ENCODE results near the gene LRRC46.

The LRRC46 gene

DNA sequence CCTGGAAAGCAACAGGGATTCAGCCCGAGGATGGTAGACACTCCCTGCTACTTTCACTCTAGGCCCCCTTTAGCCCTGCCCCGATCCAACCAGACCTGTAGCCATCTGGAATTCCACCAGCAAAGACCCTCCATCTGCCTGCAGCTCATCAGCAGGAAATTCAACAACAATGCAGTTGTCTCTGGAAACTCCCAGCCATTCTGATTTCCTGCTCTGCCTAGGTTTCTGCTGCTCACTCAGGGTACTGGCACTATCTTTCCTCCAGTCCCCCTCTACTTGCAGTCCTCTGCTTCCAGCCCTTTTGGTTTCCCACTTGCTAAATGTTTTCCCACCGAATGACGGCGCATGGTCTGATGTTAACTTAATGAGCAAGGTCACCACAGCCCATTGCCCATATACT, 22.1 kb downstream of the LRRC46 start:
- DNase-seq = no peak

GRCh38 chr17:47855737-47856136, 24.3 kb downstream of the LRRC46 start:
- no peak for DNase-seq

GRCh38 chr17:47856830-47857229, 25.4 kb downstream of the LRRC46 start:
- DNase-seq = no peak

DNA sequence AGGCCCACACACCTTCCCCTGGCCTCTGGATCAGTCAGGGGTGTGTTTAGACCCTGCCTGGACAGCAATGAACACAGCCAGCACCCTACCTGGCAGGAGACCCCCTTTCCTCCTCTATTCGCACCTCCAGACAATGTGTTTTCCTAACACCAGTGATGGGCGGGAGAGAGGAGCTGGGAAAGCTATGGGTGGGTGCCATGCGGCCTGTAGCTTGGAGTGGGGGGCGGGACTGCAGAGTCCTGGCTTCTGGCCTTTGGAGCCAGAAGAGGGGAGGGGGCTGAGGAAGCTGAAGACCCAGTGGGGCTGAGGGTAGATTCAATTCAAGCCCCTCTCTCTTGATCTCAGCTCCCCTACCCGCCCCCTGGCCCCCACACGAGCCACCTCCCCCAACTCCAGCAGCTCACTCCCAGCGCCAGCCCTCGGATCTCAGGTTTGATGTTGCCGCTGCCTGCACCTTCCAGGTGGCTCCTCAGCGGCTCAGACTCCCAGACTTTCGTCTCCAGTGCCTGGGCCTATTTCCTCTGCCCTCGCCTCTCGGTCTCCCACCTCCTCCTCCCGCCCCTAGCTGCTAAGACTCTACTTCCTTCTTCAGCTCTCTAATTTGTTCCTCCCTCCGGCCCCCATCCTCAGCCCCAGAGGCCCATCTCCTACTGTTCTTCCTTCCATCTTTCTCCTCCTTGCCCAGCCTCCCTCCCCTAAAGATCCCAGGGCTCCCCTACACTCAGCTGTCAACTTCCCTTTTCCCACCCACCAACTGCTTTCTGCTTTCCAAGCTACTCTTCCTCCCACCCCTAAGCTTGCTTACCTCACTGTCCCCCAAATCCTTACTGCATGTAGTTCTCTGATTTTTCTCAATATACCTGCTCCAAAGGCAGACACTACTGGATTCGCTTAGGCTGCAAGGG, 26.3 kb downstream of the LRRC46 start:
- no peak for DNase-seq

DNA sequence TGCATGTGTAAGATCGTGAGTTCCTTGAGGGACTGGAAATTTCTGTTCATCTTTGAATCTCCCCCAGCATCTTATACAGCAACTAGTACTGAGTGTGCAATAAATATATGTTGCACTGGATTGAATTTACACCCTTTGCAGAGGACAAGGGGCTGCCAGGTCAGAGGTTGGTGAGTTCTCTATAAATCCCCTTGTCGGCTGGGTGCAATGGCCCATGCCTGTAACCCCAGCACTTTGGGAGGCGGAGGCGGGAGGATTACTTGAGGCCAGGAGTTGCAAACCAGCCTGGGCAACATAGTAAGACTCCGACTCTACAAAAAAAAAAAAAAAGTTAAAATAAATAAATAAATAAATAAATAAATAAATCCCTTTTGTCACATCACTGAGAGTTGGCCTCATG, 28.9 kb downstream of the LRRC46 start:
- DNase-seq = no peak

GRCh38 chr17:47862621-47863440, 31.4 kb downstream of the LRRC46 start:
- peak; percentile 38 for DNase-seq

- DNase-seq = no peak
These were observed 33.3 kb downstream of the LRRC46 start for GRCh38 chr17:47864791-47865216.

DNA sequence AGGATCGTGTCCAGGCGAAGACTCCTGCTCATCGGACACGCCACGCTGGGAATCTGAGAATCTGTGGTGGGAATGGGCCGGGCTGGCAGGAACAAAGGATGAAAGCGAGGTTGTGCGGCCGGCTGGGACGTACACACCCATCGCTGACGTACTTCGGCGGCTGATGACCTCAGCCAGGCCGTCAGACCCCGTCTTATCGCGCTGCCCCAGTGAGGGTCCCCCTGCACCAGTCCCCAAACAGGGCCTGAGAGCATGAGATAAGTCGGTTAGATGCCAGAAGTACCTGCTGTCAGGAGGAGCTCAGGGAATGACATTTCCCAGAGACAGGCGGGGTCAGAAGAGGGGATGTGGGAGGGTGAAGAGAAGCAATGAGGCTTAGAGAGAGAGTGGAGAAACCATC, 35.5 kb downstream of the LRRC46 start:
- no peak for DNase-seq

DNA sequence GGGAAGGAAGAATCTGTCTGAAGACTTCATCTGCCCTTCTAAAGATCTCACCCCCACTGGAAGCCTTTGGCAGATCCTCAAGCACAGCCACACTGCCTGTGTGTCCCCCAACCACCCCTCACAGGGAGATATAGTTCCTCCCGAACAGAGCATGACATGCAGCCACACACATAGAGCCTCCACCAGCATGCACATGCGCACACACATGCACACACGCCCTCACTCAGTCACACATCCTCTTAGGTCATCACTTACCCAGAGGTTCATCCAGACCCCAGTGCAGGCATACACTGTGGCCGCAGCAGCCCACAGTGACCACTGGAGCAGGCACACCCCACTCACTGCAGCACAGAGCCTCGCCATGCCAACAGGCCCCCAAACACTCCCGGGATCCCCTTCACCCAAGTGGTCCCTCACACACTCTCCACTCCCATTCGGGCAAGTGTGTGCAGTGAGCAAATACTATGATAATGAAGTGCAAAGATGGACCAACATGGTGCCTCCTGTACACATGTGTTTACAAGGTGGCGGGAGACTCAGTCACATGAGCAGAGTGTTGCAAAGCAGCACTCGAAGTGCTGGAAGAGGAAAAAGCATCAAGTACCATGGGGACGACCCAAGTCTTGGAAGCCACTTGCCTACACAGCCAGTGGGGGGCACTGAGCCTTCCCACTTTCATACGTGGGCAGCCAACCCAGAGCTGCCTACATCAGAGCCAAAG, 36.5 kb downstream of the LRRC46 start:
- DNase-seq = no peak

DNA sequence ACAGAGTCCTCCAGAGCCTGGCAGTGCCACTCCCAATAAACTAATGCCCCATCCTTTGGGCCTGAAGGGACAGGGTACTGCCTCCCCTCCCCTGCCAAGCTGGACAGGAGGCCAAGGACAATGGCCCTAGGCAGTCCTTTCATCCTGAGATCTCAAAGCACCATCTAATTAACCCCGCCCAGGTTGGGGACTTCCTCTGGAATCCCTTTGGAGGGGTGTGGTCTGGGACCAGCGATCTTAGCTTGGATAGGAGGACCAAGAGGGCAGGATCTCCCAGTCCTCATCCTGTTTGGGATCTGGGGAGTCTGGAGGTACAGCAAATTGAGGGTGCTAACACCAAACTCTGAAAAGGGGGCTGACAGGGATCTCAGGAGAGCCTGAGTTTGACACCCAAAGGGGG, 37.6 kb downstream of the LRRC46 start:
- DNase-seq = no peak

DNA sequence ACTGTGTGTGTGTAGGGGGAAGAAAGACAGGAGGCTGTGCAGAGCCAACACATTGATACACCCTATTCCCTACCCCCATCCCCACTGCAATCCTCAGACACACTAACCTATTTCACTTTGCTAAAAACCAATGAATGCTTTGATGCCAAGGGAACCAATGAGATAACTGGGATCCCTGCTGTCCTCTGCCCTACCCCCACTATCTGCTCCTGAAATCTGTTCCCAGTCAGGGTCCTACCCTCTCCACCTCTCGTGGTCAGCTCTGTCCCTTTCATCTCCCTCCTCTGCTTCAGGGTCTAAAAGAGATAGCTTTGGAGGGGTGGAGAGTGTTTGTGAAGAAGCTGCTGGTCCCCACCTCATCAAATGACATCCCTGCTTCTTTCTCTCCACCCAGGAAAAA, 38.6 kb downstream of the LRRC46 start:
- DNase-seq = no peak

GRCh38 chr17:47871048-47871447, 39.6 kb downstream of the LRRC46 start:
- no peak for DNase-seq

DNA sequence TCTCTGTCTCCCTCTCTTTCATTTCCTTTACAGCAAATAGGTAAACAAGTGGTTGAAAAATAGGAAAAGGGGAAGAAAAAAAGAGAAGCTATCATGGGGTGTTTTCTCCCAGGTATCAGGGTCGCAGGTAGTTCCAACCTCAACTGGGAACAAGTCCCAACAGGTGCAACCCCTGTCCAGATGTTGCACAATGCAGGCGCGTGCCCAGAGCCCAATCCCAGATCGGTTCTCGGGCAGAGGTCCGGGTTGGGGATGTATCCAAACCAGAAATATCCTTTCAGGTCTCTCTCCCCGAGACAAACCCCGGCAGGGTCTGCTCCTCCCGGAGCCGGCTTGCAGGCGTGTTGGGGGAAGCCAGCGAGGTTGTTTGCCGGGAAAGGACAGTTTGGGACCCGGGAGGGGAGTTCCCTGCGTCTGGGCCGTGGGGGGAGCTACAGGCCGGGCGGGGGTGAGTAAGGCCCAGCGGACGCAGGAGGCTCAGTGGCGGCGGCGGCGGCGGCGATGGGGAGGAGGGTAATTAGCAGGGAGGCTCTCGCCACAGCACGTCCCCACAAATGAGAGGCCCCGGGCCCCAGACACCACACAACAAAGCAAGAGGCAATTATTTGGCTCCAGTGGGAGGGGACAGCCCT, 40.7 kb downstream of the LRRC46 start:
- DNase-seq = no peak

DNA sequence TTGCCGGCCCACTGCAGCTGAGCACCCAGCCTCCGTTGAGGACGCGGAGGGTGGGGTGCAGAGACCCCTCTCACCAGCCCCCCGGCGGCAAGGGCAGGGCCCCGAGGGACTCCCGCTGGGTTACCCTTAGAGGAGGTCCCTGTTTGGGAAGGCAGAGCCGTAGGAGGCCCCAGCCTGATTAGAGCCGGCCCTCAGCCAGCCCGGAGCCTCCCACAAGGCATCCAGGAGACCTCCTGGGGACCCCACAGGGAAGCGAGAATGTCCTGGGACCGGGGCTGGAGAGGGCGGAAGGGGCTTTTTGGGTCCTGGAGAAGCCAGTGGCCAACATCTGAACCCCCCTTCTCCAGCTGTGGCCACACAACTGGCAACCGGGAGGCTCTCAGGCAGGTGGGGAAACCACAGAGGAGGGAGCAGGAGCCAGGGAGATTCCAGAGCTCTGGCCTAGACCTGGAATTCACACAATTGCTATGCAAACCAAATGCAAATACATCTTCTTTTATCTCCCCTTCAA, 41.2 kb downstream of the LRRC46 start:
- no peak for DNase-seq

- DNase-seq = no peak
These were observed 42.0 kb downstream of the LRRC46 start for GRCh38 chr17:47873200-47874090.

- no peak for DNase-seq
These were observed 43.8 kb downstream of the LRRC46 start for GRCh38 chr17:47875011-47875985.

GRCh38 chr17:47877368-47878034, 46.0 kb downstream of the LRRC46 start:
- no peak for DNase-seq

DNA sequence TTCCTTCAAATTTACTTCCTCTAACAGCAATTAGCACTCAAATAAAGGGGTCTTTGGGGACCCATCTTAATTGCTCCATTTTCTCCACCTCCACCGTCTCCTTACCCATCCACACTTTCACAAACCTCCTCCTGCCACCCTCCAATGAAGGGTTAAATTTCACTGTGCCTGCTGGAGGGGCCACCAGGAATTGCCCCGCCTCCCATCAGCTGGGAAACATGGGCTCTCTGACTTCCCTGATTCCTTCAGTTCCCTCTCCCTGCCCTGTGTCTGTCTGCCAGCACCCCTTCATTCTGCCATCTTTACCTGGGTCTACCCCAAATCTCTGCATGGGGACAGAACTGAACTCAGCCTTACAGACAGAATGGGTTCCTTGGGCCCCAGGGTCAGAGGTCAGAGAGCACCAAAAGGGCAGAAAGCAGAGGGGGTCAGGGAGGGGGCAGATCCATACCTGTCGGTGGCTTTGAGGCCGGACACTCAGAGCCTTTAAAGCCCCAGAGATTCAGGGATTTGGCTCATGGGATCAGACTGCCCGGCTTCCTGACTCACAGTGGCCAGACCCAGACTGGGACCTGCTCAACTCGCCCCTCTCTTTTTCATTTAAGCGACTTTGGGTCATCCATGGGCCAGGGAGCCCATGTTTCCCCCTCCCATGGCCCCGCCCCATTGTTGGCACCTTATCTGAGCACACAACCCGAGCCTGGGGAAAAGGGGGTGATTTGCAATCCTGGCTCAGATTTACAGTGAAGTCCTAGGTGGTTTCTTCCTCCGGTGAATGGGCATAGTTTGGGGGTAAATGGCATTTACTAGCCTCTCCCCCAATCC, 46.9 kb downstream of the LRRC46 start:
- DNase-seq = no peak
